Neural cell (in vitro differentiated cells): ENCODE measurements around the gene NANOS2. TPM values are rescaled to one million over a fixed set of nuclear protein-coding genes. Genes with fewer than 3 reads are reported as not detected.

Source experiments
- H2AFZ ChIP-seq: fragments of 200-600, 300-800 bp; sonication (generic), shearing (Covaris generic); 2 replicates; pipeline ENCODE4 v1.6.0; 2014; ENCODE audit warnings: low read depth, mild to moderate bottlenecking, antibody characterized with exemption, low read length, moderate library complexity
- H3F3A ChIP-seq: fragments of 200-600 bp; shearing (Covaris generic); 2 replicates; pipeline ENCODE4 v1.6.1; 2016; ENCODE audit warnings: mild to moderate bottlenecking, moderate library complexity, mixed read lengths, antibody characterized with exemption, low read length; ENCODE audit not compliant: insufficient read depth, poor library complexity, severe bottlenecking
- H3K27ac ChIP-seq: fragments of 200-600, 300-800 bp; sonication (generic), shearing (Covaris generic); 2 replicates; pipeline ENCODE4 v1.5.1; 2014; ENCODE audit warnings: mild to moderate bottlenecking, low read length, moderate library complexity
- H3K27me3 ChIP-seq: fragments of 300-800, 200-600 bp; sonication (generic), shearing (Covaris generic); 2 replicates; pipeline ENCODE4 v1.6.0; 2014; ENCODE audit warnings: mild to moderate bottlenecking, low read depth, low read length, moderate library complexity; ENCODE audit not compliant: insufficient read depth
- H3K36me3 ChIP-seq: fragments of 300-800, 200-600 bp; sonication (generic), shearing (Covaris generic); 2 replicates; pipeline ENCODE4 v1.5.1; 2014; ENCODE audit warnings: mild to moderate bottlenecking, antibody characterized with exemption, low read length, moderate library complexity; ENCODE audit not compliant: insufficient read depth
- H3K4me2 ChIP-seq: fragments of 300-800, 200-600 bp; sonication (generic), shearing (Covaris generic); 2 replicates; pipeline ENCODE4 v1.6.0; 2014; ENCODE audit warnings: mild to moderate bottlenecking, low read length
- H3K4me3 ChIP-seq: fragments of 300-800, 200-600 bp; sonication (generic), shearing (Covaris generic); 2 replicates; pipeline ENCODE4 v1.5.1; 2014; ENCODE audit warnings: mild to moderate bottlenecking, low read length, moderate library complexity
- H3K79me2 ChIP-seq: fragments of 200-600 bp; shearing (Covaris generic); replicated peaks from 2 replicates; pipeline ENCODE4 v1.6.0; 2014; ENCODE audit warnings: mild to moderate bottlenecking, low read length, moderate library complexity; ENCODE audit not compliant: insufficient read depth
- H3K9ac ChIP-seq: fragments of 300-800, 200-600 bp; sonication (generic), shearing (Covaris generic); 2 replicates; pipeline ENCODE4 v1.6.1; 2016; ENCODE audit warnings: mild to moderate bottlenecking, low read length, mixed read lengths
- H3K9me2 ChIP-seq: fragments of 200-600 bp; shearing (Covaris generic); 2 replicates; pipeline ENCODE4 v1.6.1; 2016; ENCODE audit warnings: mild to moderate bottlenecking, low read length, mixed read lengths; ENCODE audit not compliant: insufficient read depth
- H3K9me3 ChIP-seq: fragments of 200-600, 300-800 bp; sonication (generic), shearing (Covaris generic); 2 replicates; pipeline ENCODE4 v1.6.1; 2016; ENCODE audit warnings: mild to moderate bottlenecking, mixed run types, low read length, moderate library complexity, mixed read lengths
- H4K20me1 ChIP-seq: fragments of 200-600 bp; shearing (Covaris generic); 2 replicates; pipeline ENCODE4 v1.6.1; 2016; ENCODE audit warnings: mild to moderate bottlenecking, mixed run types; ENCODE audit not compliant: insufficient read depth
- CTCF ChIP-seq: fragments of 450-650 bp; IDR thresholded peaks from 2 replicates; pipeline ENCODE4 v1.5.1; 2014; ENCODE audit warnings: antibody characterized with exemption, mild to moderate bottlenecking, moderate library complexity; ENCODE audit not compliant: poor library complexity, severe bottlenecking
- EP300 ChIP-seq: fragments of 450-650 bp; conservative IDR thresholded peaks from 2 replicates; pipeline ENCODE4 v1.6.1; 2014; ENCODE audit warnings: antibody characterized with exemption, mild to moderate bottlenecking, moderate library complexity; ENCODE audit not compliant: poor library complexity, severe bottlenecking
- EZH2 ChIP-seq: fragments of 200-600, 300-800 bp; shearing (Covaris generic), sonication (generic); IDR thresholded peaks from 2 replicates; pipeline ENCODE4 v1.6.1; 2014; ENCODE audit warnings: antibody characterized with exemption, low read length, borderline replicate concordance, mild to moderate bottlenecking; ENCODE audit not compliant: insufficient read depth, poor library complexity, severe bottlenecking
- MXI1 ChIP-seq: fragments of 450-650 bp; conservative IDR thresholded peaks from 2 replicates; pipeline ENCODE4 v1.6.1; 2014; ENCODE audit warnings: antibody characterized with exemption, mild to moderate bottlenecking; ENCODE audit not compliant: poor library complexity, severe bottlenecking
- POLR2AphosphoS5 ChIP-seq: IDR thresholded peaks from 2 replicates; pipeline ENCODE4 v1.6.1; 2012
- RAD21 ChIP-seq: fragments of 450-650 bp; conservative IDR thresholded peaks from 2 replicates; pipeline ENCODE4 v1.6.1; 2014; ENCODE audit warnings: antibody characterized with exemption, mild to moderate bottlenecking, moderate library complexity
- REST ChIP-seq: IDR thresholded peaks from 2 replicates; pipeline ENCODE4 v1.6.1; 2012; ENCODE audit warnings: borderline replicate concordance
- SMC3 ChIP-seq: fragments of 450-650 bp; conservative IDR thresholded peaks from 2 replicates; pipeline ENCODE4 v1.6.1; 2014; ENCODE audit warnings: antibody characterized with exemption, mild to moderate bottlenecking, moderate library complexity; ENCODE audit not compliant: poor library complexity
- TAF1 ChIP-seq: IDR thresholded peaks from 2 replicates; pipeline ENCODE4 v1.6.1; 2012; ENCODE audit warnings: low read depth
- polyA plus RNA-seq: library from polyadenylated mRNA; depleted of rRNA; stranded (reverse); fragments of >200 nt; gene quantifications from 2 replicates; pipeline ENCODE4 v1.2.3, GENCODE V29; 2014

Gene NANOS2
- polyA plus RNA-seq, 1 donor from 2014 or later: 0.64 TPM

- no peaks in the 10 kb centered on the region for H3K9me2 ChIP-seq
- no peak overlapping the region for H3K9ac ChIP-seq
- no peak for TF ChIP-seq MXI1
- TF ChIP-seq POLR2AphosphoS5: no peak
- no peak for TF ChIP-seq SMC3
- TF ChIP-seq CTCF: no peak
- no peak for TF ChIP-seq EP300
- TF ChIP-seq RAD21: no peak
- TF ChIP-seq TAF1: no peak
- no peak for TF ChIP-seq EZH2
- TF ChIP-seq REST: no peak
- no peak overlapping the region for H3K27ac ChIP-seq
- no peaks in the 10 kb centered on the region for H3K36me3 ChIP-seq
- no peak overlapping the region for H3K4me3 ChIP-seq
- peaks cover 4% of the 10 kb centered on the region for H3K79me2 ChIP-seq
- H4K20me1 ChIP-seq: no peaks in the 10 kb centered on the region
- H3K9me3 ChIP-seq: no peaks in the 10 kb centered on the region
- H3K27me3 ChIP-seq: peaks cover 35% of the 10 kb centered on the region
- H2AFZ ChIP-seq: no peak overlapping the region
- H3K4me2 ChIP-seq: no peak overlapping the region
- no peaks in the 10 kb centered on the region for H3F3A ChIP-seq
These were observed 49.2 kb downstream of the NANOS2 start for GRCh38 chr19:45865269-45865948.

- Histone ChIP-seq H3K9me3 (no peaks in the 10 kb centered on the region), H3K4me3 (no peak overlapping the region), H3K27ac (no peak overlapping the region), H3F3A (no peaks in the 10 kb centered on the region), H3K27me3 (peaks cover 35% of the 10 kb centered on the region), H3K4me2 (no peak overlapping the region), H2AFZ (no peak overlapping the region), H3K36me3 (no peaks in the 10 kb centered on the region), H4K20me1 (no peaks in the 10 kb centered on the region), H3K9ac (no peak overlapping the region), H3K79me2 (peaks cover 7% of the 10 kb centered on the region), H3K9me2 (no peaks in the 10 kb centered on the region)
- TF ChIP-seq RAD21: no peak
These were observed 49.9 kb downstream of the NANOS2 start for GRCh38 chr19:45864629-45865082.
